NCI-H2227 treated with DMSO at 0.1 percent for 48 hours (cell line): ENCODE measurements around the gene TNFRSF25.
A peak's percentile ranks its signal among the peaks of the same experiment; 100 is the strongest.
"Not testable (repeated sequence)": the region's sequence is repeated elsewhere in the genome, so short reads cannot be mapped to it uniquely, and the experiment has no call there.

Experiments used
- DNase-seq: peaks from one replicate; lab custom pipeline; 2025; lab: John Stamatoyannopoulos, UW

Gene TNFRSF25

GRCh38 chr1:6450943-6451373 is 15.0 kb downstream of the TNFRSF25 start:
- DNase-seq = no peak

GRCh38 chr1:6450486-6450885 is 15.5 kb downstream of the TNFRSF25 start:
- DNase-seq = not testable (repeated sequence)

DNA sequence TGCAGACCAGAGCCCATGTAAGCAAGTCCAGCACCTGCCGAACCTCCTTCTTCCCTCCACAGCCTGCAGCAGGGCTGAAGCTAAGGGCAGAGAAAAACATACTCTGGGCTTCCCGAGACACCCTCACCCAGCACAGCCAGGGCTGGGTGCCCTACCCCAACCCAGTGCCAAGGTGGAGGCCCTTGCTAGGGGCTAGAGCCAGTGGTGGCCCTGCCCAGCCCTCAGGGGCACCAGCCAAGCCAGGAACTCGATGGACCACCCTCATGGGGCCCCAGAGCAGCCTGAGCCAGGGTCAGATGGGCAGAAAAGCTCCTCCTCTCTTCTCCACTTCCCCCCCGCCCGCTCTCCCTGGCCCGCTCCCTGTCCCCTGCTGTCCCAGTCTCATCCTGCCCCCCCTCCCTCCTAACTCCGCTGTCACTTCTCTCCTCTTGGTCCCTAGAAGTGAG is 15.9 kb downstream of the TNFRSF25 start:
- DNase-seq = no peak

DNA sequence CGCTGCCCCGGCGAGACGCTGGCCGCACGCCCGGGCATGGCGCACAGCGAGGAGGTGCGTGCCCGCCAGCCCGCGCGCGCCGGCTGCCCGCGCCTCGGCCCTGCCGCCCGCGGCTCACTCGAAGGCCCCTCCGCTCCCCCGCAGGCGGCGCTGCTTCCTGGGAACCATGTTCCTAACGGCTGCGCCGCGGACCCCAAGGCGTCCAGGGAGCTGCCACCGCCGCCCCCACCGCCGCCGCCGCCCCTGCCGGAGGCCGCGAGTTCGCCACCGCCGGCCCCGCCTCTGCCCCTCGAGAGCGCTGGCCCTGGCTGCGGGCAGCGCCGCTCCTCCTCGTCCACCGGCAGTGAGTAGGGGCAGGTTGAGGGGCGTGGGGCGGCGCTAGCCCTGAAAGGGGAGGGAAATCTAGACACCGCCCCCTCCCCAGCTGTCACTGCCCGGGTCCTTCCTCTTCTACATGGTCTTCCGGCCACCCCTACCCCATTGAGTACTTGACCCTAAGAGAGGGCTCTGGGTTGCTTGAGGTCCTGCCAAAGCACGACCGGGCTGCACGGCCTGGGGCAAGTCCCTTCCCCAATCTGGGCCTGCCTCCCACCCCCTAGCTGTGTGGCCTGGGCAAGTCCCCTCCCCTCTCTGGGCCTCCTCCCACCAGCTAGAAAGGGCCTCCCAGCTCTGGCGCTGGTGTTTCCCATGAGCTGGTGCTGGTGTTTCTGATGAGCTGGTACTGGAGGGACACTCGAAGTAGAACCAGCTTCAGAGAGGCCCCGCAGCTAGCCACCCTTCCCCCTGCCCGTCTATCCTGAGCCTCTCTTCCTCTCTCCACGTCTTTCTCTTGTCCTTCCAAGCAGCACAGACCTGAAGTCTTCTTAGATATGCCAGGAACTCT is 17.0 kb downstream of the TNFRSF25 start:
- DNase-seq = no peak

- no peak for DNase-seq
These were observed 17.9 kb downstream of the TNFRSF25 start for GRCh38 chr1:6447818-6448748.

GRCh38 chr1:6447016-6447817 is 18.8 kb downstream of the TNFRSF25 start:
- no peak for DNase-seq

DNA sequence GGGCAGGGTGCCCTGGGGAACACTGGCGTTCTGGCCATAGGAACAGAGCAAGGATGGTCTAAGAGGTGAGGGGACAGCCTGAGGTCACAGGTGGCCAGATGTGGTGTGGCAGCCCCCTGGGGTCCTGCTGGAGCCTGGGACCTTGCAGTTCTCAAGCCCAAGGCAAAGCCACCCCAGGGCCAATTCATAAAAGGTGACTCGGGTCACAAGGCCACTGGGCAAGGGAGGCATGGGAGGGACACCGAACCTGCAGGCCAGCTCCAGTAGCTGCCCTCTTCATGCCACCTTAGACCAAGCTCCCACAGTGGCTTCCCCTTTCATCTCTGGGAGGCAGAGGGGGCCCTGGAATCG is 19.3 kb downstream of the TNFRSF25 start:
- DNase-seq = no peak

- DNase-seq = not testable (repeated sequence)
These were observed 20.0 kb downstream of the TNFRSF25 start for GRCh38 chr1:6445929-6446328.

DNA sequence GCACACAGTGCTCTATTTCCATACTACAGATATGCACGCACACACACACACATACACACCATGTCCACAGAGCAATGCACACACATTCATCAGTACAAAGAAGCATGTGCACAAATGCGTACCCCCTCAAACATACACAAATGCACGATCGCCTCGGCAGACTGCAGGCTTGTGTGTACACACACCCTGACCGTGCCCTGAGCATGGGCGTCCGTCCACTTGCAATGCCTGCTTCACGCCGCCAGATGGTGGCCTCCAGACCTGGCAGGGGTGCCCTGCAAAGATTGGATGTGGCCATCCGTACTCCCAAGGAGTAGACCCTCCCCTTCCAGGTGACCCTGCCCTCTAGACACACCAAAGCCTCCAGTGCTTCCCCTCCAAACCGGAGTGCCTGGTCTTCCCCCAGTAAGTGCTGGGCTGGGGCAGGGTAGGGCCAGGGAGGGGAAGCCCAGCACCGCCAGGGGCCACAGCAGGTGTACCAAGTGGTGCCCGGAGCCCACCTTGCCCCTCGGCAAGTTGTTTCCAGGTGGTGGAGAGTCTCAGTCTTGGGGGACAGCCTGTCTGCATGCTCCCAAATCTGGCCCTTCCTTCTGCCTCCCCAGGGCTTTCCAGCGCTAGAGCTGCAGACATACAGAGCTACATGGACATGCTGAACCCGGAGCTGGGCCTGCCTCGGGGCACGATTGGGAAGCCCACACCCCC is 20.8 kb downstream of the TNFRSF25 start:
- DNase-seq = no peak

GRCh38 chr1:6444377-6444776 is 21.6 kb downstream of the TNFRSF25 start:
- DNase-seq = no peak

DNA sequence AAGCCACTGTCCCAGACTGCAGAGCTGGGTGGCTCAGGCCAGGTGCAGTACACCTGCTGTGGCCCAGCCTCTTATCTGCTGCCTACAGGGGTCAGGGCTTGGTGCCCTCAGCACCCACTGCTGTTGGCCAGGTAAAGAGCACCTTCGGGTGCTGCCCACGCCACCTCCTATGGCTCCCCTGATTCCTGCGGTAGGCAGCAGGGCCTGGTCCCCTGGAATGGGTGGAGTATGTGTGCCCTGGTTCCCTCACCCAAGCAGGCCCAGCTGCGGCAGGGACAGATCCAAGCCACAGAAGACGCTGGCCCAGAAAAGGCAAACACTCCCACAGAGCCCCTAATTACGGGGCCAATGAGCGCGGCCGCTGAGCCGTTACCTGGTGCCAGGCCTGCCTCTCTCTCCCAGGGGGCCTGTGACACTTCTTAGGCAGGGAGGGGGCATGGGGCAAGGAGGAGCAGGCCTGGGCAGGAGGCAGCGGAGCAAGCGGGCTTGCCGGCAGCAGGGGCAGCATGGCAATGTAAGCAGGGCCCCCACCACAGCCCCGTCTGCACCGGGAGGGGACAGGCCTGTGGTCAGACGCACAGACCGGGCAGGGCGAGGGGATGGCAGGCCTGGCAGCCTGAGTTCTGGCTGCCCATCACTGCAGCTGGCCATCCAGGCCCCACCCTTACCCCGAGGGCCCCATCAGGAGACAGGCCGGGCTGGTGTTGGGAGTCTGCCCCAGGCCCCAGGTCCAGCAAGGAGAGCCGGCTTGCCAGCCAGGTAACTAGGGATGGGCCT is 22.4 kb downstream of the TNFRSF25 start:
- no peak for DNase-seq

- DNase-seq = no peak
These were observed 24.4 kb downstream of the TNFRSF25 start for GRCh38 chr1:6441586-6441985.

- DNase-seq = peak; percentile 29
These were observed 25.5 kb downstream of the TNFRSF25 start for GRCh38 chr1:6440198-6441126.

GRCh38 chr1:6438047-6438525 is 27.9 kb downstream of the TNFRSF25 start:
- peak; percentile 42 for DNase-seq

DNA sequence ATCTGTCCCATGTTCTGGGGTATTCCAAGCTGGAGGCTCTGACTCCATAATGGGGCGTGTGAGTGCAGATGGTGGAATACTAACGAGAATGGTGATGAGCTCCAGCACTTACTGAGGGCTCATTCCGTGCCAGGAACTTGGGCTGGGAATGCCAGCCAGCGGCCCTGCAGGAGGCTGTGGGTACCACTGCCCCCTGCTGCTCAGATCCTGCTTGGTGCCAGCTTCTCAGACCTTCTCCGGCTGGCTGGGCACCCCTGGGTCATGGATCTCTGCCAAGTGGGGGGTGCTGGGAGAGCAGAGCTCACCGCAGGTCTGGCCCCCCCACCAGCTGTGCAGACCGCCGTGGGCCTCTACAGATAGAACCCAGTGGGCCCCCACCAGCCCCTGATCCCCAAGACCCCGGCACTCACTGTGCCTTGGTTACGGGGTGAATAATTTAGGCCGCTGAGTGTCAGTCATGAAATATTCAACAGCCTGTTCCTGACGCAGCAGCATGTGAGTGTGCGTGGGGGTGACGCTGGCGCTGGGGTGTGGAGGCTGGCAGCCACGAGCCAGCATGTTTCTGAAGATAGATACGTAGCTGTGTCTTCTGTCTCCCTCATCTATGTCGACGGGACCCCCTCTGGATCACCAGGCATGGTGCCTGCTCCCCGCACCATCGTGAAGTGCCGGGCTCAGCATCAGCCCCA is 28.8 kb downstream of the TNFRSF25 start:
- not testable (repeated sequence) for DNase-seq

DNA sequence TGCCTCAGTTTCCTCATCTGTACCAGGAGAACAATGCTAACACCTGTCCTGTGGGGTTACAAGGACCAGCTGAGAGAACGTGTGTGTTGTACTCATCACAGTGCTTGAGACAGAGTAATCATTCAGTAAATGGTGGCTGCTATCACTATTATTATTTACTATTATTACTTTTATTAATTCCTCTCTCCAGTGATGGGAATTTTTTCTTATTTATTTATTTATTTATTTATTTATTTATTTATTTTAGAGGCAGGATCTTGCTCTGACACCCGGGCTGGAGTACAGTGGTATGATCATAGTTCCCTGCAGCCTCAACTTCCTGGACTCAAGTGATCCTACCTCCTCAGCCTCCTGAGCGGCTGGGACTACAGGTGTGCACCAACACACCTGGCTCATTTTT is 29.7 kb downstream of the TNFRSF25 start:
- not testable (repeated sequence) for DNase-seq

DNA sequence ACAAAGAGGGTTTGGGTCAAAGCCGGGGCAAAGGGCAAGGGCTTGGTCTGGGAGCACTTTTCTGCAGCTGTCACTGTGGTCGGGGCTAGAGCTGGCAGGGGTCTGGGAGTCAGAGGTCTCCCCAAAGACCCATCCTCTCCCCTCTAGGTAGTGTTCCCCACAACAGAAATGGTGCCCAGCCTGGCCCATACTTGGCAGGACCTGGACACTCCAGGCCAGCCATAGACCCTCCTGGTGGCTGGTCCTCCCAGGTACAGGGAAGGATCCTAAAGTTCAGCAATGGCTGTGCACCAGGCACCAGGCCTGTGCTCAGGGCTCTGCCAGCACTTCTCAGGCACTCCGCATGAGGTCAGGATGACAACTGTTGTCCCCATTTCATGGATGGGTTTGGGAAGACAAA is 30.4 kb downstream of the TNFRSF25 start:
- DNase-seq = no peak

DNA sequence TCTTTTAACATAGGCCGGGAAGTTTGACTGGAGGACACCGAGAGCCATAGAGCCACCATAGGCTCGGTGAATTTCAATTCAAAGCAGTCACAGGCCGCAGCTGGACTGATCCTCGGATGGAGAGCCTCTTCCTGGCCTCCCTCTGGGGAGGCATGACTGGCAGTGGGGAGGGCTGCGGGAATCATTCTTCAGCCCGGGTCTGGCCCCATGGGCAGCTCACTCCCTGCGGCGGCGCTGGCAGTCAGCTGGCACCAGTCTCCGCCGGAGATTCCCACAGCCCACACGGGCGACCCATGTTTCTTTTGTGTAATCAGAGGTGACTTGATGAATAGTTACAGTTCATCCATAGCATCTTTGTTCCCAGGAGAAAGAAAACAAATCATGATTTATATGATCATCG is 30.8 kb downstream of the TNFRSF25 start:
- no peak for DNase-seq

DNA sequence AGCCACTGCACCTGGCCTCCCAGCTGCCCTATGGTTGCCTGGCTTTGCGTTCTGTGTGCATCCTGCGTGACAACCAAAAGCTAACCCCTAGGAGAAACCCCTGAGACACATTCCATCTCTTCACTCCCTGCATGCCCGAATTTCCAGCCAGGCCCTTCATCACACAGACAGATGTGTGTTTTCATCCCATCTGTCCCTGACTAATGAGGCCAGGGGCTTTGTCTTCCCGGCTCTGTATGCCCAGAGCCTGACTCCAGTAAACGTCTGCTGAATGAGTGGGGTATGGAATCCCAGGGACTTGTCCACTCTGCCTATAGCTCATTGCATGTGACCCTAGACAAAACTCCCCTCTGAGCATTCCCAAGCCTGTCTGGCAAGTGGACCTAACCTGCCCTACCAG is 31.8 kb downstream of the TNFRSF25 start:
- no peak for DNase-seq
